Activated CD8-positive, alpha-beta memory T cell treated with anti-CD3 and anti-CD28 coated beads, Interleukin-2, amount 10 ng/mL, durations not matched to agents 7 days and 5 days (primary cell): ENCODE data around the gene PLXND1. TPM values are rescaled to one million over a fixed set of nuclear protein-coding genes. Genes with fewer than 3 reads are reported as not detected.

ENCODE experiments used
- ATAC-seq: fragments of 150-1000 bp; cut with Tn5 transposase; one replicate; pipeline ENCODE4 v1.10.0; 2021; ENCODE audit warnings: moderate library complexity
- CTCF ChIA-PET: fragments of 350-600 bp; sonication (Branson Sonifier 250); formaldehyde crosslinking; loops from one replicate; lab custom pipeline; 2021; ENCODE audit warnings: antibody characterized with exemption; lab: Charles Lee
- DNase-seq: peaks from one replicate; pipeline ENCODE4 v3.0.0-alpha.2; 2020
- H3K27ac Mint-ChIP-seq: one replicate; pipeline ENCODE4 v1.8.0; 2021; ENCODE audit warnings: mild to moderate bottlenecking, mixed read lengths
- H3K27me3 Mint-ChIP-seq: one replicate; pipeline ENCODE4 v1.8.0; 2021; ENCODE audit warnings: mixed read lengths
- H3K36me3 Mint-ChIP-seq: one replicate; pipeline ENCODE4 v1.8.0; 2021; ENCODE audit warnings: mild to moderate bottlenecking, mixed read lengths
- H3K4me1 Mint-ChIP-seq: one replicate; pipeline ENCODE4 v1.8.0; 2021; ENCODE audit warnings: mixed read lengths
- H3K4me3 Mint-ChIP-seq: one replicate; pipeline ENCODE4 v1.8.0; 2021; ENCODE audit warnings: mild to moderate bottlenecking, moderate library complexity, mixed read lengths
- H3K9me3 Mint-ChIP-seq: one replicate; pipeline ENCODE4 v1.8.0; 2022; ENCODE audit warnings: low read depth, mixed read lengths
- total RNA-seq, 2 experiments: library from RNA; stranded (reverse); gene quantifications; one replicate each; pipeline ENCODE4 v1.2.3, GENCODE V29; 2021

Gene PLXND1
- total RNA-seq, 2 experiments from 2014 or later: 1.1 to 3.0 TPM

DNA sequence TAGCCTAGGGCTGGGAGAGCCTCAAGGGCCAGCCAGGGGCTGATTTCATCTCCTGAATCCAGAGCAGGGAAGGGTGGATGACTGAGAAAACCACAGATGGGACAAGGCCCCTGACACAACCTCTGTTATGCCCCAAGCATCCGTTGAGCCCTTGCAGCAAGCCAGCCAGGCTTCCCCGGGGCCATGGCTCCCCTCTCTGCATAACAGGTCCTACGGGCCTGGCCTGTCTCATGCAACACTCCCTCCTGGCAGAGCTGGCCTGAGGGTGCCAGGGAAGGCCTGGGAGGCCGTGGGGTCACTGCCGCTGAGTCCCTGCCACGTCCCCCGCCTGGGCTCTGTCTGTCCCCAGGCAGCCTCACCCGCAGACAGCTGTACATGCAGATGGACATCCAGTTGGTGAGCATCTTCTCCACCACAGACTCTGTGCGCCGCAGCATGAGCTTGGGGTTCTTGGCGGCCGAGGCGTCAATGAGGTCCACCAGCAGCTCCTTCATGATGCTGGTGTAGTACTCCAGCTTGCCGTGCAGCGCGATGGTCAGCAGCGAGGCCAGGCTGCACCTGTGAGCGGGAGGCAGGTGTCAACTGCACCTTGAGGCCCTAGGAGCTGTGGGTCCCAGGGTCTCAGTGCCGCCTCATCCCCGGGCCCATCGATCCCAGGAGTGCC is 41.4 kb downstream of the PLXND1 start:
- Mint-ChIP-seq H3K4me3 (no peak overlapping the region), H3K27me3 (no peaks in the 10 kb centered on the region), H3K4me1 (peaks cover 2% of the 10 kb centered on the region), H3K9me3 (no peaks in the 10 kb centered on the region), H3K36me3 (no peaks in the 10 kb centered on the region), H3K27ac (no peak overlapping the region)
- DNase-seq: no peak
- CTCF ChIA-PET: no interaction called here
- no peak for ATAC-seq

DNA sequence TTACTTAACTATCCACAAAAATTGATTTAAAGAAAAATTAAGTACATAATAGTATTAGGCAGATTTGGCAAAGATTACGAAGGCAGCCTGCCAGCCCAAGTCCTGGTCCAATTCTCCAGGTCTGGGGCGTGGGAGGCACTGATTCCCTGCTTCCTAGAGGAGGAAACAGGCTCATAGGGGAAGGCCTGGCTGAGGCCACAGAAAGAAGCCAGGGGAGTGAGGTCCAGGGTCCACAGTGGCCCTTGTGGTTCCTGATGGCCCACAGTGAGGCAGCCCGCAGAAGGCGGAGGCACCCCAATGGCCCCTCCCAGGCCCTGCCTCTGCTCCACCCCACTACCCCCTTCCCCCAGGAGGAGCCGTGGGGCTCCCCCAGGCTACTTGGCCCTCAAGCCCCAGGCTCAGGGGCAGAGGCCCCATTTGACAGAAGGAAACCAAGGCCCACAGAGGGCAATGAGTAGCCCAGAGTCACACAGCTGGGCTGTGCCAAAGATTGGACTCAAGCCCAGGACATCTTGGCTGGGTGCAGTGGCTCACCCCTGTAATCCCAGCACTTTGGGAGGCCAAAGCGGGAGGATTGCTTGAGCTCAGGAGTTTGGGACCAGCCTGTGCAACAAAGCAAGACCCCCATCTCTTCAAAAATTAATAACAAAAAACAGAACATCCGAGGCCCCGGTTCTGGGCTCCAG is 42.5 kb downstream of the PLXND1 start:
- CTCF ChIA-PET: no interaction called here
- Mint-ChIP-seq H3K27ac (no peak overlapping the region), H3K9me3 (no peaks in the 10 kb centered on the region), H3K4me3 (no peak overlapping the region), H3K27me3 (no peaks in the 10 kb centered on the region), H3K4me1 (peaks cover 2% of the 10 kb centered on the region), H3K36me3 (no peaks in the 10 kb centered on the region)
- DNase-seq: no peak
- no peak for ATAC-seq

DNA sequence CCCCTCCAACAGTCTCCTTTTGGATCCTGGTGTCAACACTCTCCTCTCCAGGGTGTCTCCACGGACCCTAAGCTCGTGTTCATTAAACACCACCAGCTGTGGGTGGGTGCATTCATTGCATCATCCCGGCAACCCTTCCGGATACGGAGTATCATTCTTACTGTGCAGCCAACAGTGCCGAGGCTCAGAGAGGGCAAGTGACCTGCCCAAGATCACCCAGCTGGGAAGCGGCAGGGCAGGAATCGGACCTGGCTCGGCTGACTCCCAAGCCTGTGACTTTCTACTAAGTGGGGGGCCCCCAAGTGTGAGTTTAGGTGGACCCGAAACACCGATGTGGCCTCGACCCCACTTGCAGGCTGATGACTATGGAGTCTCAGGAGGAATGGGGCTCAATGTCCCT is 43.1 kb downstream of the PLXND1 start:
- H3K27ac Mint-ChIP-seq: no peak overlapping the region
- H3K36me3 Mint-ChIP-seq: no peaks in the 10 kb centered on the region
- H3K27me3 Mint-ChIP-seq: no peaks in the 10 kb centered on the region
- no peak for ATAC-seq
- no peaks in the 10 kb centered on the region for H3K9me3 Mint-ChIP-seq
- no peak overlapping the region for H3K4me3 Mint-ChIP-seq
- no peak for DNase-seq
- H3K4me1 Mint-ChIP-seq: peaks cover 4% of the 10 kb centered on the region
- CTCF ChIA-PET: no interaction called here

DNA sequence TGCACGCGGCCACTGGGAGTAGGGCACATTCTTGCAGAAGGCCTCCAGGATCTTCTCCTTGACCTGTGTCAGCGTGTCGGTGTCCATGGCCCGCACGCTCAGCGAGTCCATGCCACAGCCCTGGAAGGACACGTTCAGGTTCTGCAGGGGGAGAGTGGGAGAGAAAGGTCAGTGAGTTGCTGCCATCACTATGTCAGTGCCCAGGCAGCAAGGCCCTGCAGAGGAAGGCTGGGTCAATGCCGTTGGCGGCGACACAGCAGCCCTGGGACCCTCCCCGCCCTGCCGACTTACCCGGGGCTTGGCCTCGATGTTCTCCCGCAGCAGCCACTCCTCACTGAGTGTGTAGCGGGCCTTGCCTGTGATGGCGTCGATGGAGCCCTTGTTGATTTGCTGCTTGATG is 43.7 kb downstream of the PLXND1 start:
- CTCF ChIA-PET: no interaction called here
- Mint-ChIP-seq H3K36me3 (no peaks in the 10 kb centered on the region), H3K27ac (no peak overlapping the region), H3K9me3 (no peaks in the 10 kb centered on the region), H3K4me3 (no peak overlapping the region), H3K27me3 (no peaks in the 10 kb centered on the region), H3K4me1 (peaks cover 7% of the 10 kb centered on the region)
- DNase-seq (no peak), ATAC-seq (no peak)

DNA sequence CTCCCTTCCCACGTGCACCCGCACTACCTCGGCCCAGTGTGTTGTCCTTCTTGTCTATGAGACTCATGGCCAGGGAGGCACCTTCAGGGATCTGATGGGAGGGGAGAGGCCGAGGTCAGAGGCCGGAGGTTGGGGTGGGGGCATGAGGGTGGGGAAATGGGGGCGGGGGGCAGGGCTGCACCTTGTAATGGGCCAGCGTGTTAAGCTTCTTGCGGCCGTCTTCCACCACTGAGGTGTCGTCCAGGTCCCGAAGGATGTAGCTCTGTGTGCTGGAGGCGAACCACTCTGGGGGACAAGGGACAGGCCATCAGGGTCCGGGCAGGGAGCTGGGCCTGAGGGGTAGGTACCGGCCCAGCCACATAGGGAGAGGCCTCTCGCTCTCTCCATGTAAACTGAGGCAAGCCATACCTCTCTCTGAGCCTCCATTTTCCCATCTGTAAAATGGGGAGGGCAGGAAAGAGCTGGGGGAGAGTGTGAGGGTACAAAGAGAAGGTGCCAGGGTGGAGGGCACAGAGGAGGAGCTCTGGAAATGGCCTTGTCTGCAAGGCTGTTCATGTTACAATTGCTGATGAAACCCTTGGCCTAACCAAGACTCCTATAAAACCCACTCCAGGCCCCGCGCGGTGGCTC is 44.7 kb downstream of the PLXND1 start:
- Mint-ChIP-seq H3K4me3 (no peak overlapping the region), H3K9me3 (no peaks in the 10 kb centered on the region), H3K27me3 (no peaks in the 10 kb centered on the region), H3K27ac (no peak overlapping the region), H3K4me1 (peaks cover 9% of the 10 kb centered on the region), H3K36me3 (no peaks in the 10 kb centered on the region)
- DNase-seq: no peak
- CTCF ChIA-PET: no interaction called here
- no peak for ATAC-seq

DNA sequence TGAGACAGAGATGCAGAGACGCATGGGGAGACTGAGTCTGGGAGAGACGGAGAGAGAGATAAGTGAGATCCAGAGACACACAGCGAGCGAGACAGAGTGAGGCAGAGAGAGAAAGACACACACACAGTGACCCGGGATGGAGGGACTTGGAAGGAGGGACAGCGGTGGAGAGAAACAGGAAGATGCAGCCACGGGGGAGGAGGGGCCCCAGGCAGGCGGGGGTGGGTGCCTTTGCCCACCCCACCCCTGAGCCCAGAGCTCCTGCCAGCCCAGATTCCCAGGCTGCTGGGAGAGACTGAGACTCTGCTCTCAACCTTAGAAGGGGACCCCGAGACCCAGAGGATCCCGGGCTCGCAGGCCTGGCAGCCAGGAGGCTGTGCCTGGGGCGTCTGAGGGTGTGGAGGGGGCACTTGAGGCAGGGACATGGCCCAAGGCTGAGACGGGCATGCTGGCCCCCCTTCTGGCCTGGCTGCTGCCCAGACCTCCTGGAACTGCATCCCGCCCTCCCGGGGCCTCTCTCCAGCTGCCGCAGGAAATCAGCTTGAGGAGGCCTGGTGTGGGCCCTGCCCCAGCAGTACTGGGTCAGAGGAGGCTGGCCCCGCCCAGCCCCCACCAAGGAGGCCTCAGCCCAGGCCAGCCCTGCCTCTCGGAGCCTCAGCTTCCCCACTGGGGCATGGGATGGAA is 45.4 kb downstream of the PLXND1 start:
- Mint-ChIP-seq H3K9me3 (no peaks in the 10 kb centered on the region), H3K27ac (no peak overlapping the region), H3K27me3 (no peaks in the 10 kb centered on the region), H3K4me3 (no peak overlapping the region), H3K4me1 (peaks cover 9% of the 10 kb centered on the region), H3K36me3 (no peaks in the 10 kb centered on the region)
- no peak for DNase-seq
- no peak for ATAC-seq
- CTCF ChIA-PET: no interaction called here

DNA sequence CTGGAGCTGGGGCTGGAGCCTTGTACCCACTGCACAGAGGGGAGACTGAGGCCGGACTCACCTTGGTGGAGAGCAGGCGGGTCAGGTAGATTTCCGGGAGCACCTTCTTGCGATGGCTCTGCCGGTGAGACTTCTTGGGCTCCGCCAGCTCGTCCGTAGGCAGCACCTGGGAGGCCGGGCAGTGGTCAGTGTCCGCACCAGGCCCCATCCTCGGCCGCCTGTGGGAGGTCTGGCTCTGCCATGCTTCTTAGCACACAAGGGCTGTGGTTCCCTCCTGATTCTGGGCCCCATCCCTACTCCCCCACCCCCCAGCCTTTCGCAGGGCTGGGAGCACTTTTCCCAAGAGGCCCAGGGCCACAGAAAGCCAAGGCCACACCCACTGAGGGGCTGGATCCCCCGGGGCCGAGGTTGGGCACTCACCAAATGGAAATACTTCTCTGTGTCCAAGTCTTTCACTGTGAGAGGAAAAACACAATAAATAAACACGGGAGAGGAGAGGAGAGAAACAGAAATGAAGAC is 46.1 kb downstream of the PLXND1 start:
- no peaks in the 10 kb centered on the region for H3K27me3 Mint-ChIP-seq
- no peaks in the 10 kb centered on the region for H3K9me3 Mint-ChIP-seq
- H3K27ac Mint-ChIP-seq: no peak overlapping the region

DNA sequence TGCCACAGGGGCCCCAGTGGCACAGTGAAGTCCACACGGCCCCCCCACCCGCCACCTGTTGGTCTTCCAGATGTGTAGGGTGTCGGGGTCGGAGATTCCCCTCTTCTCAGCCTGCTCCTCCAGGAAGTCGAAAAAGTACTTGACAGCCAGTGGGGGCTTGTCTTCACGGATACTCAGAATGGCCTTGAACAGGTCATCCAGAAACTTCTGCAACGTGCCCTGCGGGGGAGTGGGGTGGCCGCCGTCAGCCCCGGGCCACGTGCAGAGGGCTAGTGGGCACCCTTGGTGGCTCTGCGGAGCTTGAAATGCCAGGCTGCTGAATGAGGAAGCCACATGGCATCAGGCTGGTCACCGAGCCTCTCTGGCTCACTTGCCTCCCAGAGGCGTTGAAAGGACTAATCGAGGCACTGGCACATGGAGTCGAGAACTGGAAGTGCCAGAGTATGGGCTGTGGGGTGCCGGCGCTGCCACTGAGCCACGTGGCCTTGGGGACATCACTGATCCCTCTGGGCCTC is 46.9 kb downstream of the PLXND1 start:
- CTCF ChIA-PET: no interaction called here
- Mint-ChIP-seq H3K4me1 (peaks cover 17% of the 10 kb centered on the region), H3K9me3 (no peaks in the 10 kb centered on the region), H3K27me3 (peaks cover 4% of the 10 kb centered on the region), H3K36me3 (no peaks in the 10 kb centered on the region), H3K27ac (no peak overlapping the region), H3K4me3 (no peak overlapping the region)
- no peak for ATAC-seq
- no peak for DNase-seq

More for the DNA sequence above, 46.1 kb downstream of the PLXND1 start:
- no peak for DNase-seq
- CTCF ChIA-PET: no interaction called here
- ATAC-seq: no peak
- Mint-ChIP-seq H3K36me3 (no peaks in the 10 kb centered on the region), H3K4me1 (peaks cover 14% of the 10 kb centered on the region), H3K4me3 (no peak overlapping the region)

DNA sequence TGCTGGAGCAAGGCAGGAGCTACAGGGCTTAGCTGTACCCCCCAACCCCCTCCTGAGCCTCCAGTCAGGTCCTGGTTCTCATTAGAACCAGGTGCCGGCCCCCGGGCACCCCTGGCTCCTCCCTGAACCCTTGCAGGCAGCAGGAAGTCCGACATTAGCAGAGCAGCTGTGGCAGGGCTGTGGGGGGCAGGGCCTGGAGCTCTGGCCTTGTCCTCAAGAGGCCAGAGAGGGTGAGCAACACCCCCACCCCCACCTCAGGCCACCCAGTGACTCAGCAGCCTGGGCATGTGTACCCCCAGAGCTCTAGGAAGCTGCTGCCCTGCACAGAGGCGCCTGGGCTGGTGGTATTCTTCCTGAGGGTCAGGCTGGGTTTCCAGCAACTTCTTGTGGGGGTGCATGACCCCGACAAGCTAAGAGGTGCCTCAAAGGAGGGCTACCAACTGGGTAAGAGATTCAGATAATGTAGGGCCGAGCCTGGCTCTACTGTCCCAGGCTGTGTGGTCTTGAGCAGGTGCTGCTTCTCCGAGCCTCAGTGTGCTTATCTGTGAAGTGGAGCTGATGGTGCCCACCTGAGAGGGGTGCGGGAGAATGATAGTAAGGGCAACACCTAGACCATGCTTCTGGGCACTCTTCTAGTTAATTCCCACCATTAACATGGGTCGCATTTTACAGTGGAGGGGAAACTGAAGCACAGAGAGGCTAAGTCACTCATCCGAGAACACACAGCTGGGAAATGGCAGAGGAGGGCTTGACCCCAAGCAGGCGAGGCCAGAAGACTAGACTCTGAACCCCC is 47.5 kb downstream of the PLXND1 start:
- no peak overlapping the region for H3K4me3 Mint-ChIP-seq
- CTCF ChIA-PET: interaction anchor here (0.7 kb wide), 1 partner anchor 69 kb away, joined by 3 read pairs; no protein-coding TSS in a partner anchor
- no peak overlapping the region for H3K27ac Mint-ChIP-seq
- H3K4me1 Mint-ChIP-seq: peaks cover 22% of the 10 kb centered on the region
- no peaks in the 10 kb centered on the region for H3K36me3 Mint-ChIP-seq
- H3K9me3 Mint-ChIP-seq: no peaks in the 10 kb centered on the region
- no peak for DNase-seq
- ATAC-seq: no peak
- peaks cover 9% of the 10 kb centered on the region for H3K27me3 Mint-ChIP-seq

DNA sequence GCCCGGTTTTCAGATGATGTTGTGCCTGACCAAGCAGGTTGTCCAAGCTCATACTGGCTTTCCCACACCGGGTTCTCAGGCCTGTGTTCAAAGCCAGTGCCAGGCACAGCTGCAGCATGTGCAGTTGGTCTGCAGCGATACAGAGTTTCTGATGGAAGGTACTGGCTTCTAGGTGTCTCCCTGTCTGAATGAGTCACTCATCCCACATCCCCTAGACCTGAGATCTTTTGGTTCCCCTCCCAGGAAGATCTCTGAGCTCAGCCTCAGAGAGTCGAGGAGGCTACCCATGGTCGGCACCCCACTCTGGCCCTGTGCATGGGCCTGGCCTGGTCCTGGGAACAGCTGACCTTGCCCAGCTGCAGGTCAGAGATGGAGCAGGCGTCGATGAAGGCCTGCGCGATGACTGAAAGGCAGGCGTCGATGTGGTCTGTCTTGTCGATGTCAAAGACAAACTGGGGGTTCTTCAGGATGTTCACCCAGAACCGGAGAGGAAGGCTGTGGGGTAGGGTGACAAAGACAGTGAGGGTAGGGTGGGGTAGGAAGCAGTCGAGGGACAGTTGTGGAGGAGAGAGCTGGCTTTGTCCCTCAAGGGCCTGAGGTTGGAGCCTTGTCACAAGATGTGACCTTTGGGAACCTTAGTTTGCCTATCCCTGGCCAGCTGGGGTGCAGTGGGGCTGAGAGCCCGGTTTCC is 48.2 kb downstream of the PLXND1 start:
- Mint-ChIP-seq H3K4me1 (peaks cover 27% of the 10 kb centered on the region), H3K4me3 (no peak overlapping the region), H3K36me3 (no peaks in the 10 kb centered on the region), H3K27ac (no peak overlapping the region), H3K27me3 (peaks cover 12% of the 10 kb centered on the region), H3K9me3 (no peaks in the 10 kb centered on the region)
- ATAC-seq (peak; percentile 28), DNase-seq (no peak)
- CTCF ChIA-PET: interaction anchor here (0.7 kb wide), 1 partner anchor 68 kb away, joined by 3 read pairs; no protein-coding TSS in a partner anchor

DNA sequence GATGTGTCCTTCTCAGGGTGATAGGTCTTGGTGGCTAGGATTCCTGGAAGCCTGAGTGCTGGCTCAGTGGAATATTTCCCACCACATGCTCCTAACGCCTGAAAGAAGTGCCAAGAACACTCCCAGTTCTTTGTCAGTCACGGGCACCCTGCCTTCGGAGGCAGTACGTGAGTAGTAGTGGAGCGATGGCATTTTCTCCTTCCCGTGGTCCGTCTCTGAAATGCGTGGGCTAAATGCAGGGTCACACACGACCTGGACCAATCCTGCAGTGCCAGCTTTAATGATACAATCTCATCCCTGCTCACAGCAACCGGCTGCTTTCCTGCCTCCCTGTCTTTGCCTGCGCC is 49.0 kb downstream of the PLXND1 start:
- Mint-ChIP-seq H3K9me3 (no peaks in the 10 kb centered on the region), H3K27ac (no peak overlapping the region), H3K4me3 (no peak overlapping the region), H3K36me3 (no peaks in the 10 kb centered on the region), H3K27me3 (peaks cover 12% of the 10 kb centered on the region), H3K4me1 (peaks cover 27% of the 10 kb centered on the region)
- CTCF ChIA-PET: no interaction called here
- no peak for DNase-seq
- ATAC-seq: no peak

DNA sequence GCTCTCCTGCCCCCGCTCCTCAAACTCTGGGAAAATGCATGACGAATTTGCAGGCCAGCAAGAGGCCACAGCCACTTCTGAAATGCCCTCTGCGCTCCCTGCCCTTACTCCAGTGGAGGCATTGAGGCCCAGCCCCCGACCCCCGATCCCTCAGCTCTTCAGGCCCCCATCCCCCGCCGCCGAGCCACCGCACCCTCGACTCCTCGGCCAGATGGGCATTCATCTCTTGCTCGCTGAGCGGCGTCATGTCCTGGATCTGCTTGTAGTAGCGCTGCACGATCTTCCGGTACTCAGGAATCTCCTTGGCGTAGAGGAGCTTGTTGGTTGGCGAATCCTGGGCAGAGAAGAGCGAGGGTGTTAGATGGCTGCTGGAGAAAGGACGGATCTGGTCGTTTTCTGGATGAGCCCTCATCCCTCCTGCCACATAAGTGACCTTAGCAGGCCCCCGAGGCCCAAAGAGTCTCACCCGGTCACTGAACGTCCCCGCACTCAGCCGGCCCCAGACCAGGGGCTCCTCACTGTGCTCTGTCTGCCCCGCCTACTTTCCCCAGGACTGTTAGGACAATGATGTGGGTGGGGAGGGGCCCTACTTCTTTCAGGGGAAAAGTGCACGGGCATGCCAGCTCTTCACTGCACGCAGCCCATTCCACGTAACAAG is 49.5 kb downstream of the PLXND1 start:
- CTCF ChIA-PET: no interaction called here
- H3K4me3 Mint-ChIP-seq: no peak overlapping the region
- no peaks in the 10 kb centered on the region for H3K36me3 Mint-ChIP-seq
- H3K27me3 Mint-ChIP-seq: peaks cover 12% of the 10 kb centered on the region
- H3K9me3 Mint-ChIP-seq: no peaks in the 10 kb centered on the region
- DNase-seq (no peak), ATAC-seq (no peak)
- H3K4me1 Mint-ChIP-seq: peaks cover 27% of the 10 kb centered on the region
- no peak overlapping the region for H3K27ac Mint-ChIP-seq
